Ovary (tissue), 9 donors: ENCODE results near the gene DOCK1. TPM values are rescaled to one million over a fixed set of nuclear protein-coding genes. Genes with fewer than 3 reads are reported as not detected.

Experiments
- DNase-seq, 5 donors: peaks; one replicate each; pipeline ENCODE4 v3.0.0-alpha.2; 2019 to 2020
- H3K27ac ChIP-seq, 2 donors: fragments of 200-600 bp; one replicate each; pipeline versions ENCODE4 v1.5.1 to v1.8.0; 2019 to 2022
- H3K27me3 ChIP-seq: fragments of 200-600 bp; one replicate; pipeline ENCODE4 v1.8.0; 2022
- H3K36me3 ChIP-seq: fragments of 200-600 bp; sonication (generic); one replicate; pipeline ENCODE4 v1.5.1; 2019
- H3K4me1 ChIP-seq: one replicate; pipeline ENCODE4 v1.8.1; 2013; ENCODE audit warnings: mild to moderate bottlenecking, moderate library complexity; ENCODE audit not compliant: insufficient read depth
- H3K4me3 ChIP-seq: fragments of 200-600 bp; sonication (generic); one replicate; pipeline ENCODE4 v1.5.1; 2017
- H3K9me3 ChIP-seq, 2 donors: fragments of 200-600 bp in 1 of 2; sonication (generic) in 1 of 2; one replicate each; pipeline versions ENCODE4 v1.5.1 to v1.8.1; 2013 to 2019; ENCODE audit warnings: mild to moderate bottlenecking in 1 of 2, moderate library complexity in 1 of 2
- CTCF ChIP-seq, 3 donors: fragments of 450-650 bp in 2 of 3; fragments of 200-600 bp in 1 of 3; IDR thresholded peaks; one replicate each; pipeline versions ENCODE4 v1.5.1 to v1.8.0; 2016 to 2022; ENCODE audit warnings: antibody characterized with exemption in 3 of 3, mild to moderate bottlenecking in 1 of 3
- EP300 ChIP-seq: sonication (generic); formaldehyde crosslinking; IDR thresholded peaks from one replicate; pipeline ENCODE4 v1.6.1; 2017; ENCODE audit warnings: antibody characterized with exemption
- POLR2A ChIP-seq: fragments of 450-650 bp; IDR thresholded peaks from one replicate; pipeline ENCODE4 v1.6.1; 2017; ENCODE audit warnings: antibody characterized with exemption, mild to moderate bottlenecking, moderate library complexity
- WGBS, 3 donors: extraction: QIAGEN DNeasy Blood & Tissue Kit in 1 of 3; methylation state at CpG; one replicate each; pipeline versions ENCODE4 v1.1.5 to v1.1.7; 2013 to 2017; 5-methylcytosine and 5-hydroxymethylcytosine counted together
- intact Hi-C, 4 donors: fragments of 100-400 bp; cut with DNase I; formaldehyde crosslinking; loops; one replicate each; pipeline versions ENCODE4 v1.11.0 to v1.15.1; 2022 to 2023
- polyA plus RNA-seq, 2 donors: library from polyadenylated mRNA; stranded (reverse); fragments of 200-250 nt in 1 of 2; fragments of 350-450 nt in 1 of 2; fragmentation: Illumina TruSeq in 1 of 2; extraction: RNeasy Lipid Tissue Mini Kit (QIAGEN cat#74804) in 1 of 2; gene quantifications; one replicate each; pipeline ENCODE4 v1.2.3, GENCODE V29; 2013 to 2014
- total RNA-seq, 7 donors: library from RNA; depleted of rRNA in 2 of 7; stranded (reverse); fragments of >200 nt in 2 of 7; fragmentation: NEBNext Ultra II Directional in 3 of 7; extraction: Animal tissue kit (Norgen Biotek cat#: 25700) in 3 of 7; gene quantifications; one replicate each; pipeline versions ENCODE4 v1.1.0 to v1.2.4, GENCODE V29; 2016 to 2023
- donor health status: DM: no; HTN: no; CAD: no; lungs with moderate emphysema.
- donor health status: DM: no; HTN: no; CAD: no.
- donor health status: Bipolar disorder and iron deficiency.
- donor health status: DM: yes; HTN: yes; CAD: no.
- donor health status: DM: no; HTN: no; CAD: no.
- donor health status: DM: yes; HTN: yes; CAD: no.

DOCK1 gene
- total and polyA plus RNA-seq, 9 donors = 24.7 to 68.3 (median 51.1) TPM

DNA sequence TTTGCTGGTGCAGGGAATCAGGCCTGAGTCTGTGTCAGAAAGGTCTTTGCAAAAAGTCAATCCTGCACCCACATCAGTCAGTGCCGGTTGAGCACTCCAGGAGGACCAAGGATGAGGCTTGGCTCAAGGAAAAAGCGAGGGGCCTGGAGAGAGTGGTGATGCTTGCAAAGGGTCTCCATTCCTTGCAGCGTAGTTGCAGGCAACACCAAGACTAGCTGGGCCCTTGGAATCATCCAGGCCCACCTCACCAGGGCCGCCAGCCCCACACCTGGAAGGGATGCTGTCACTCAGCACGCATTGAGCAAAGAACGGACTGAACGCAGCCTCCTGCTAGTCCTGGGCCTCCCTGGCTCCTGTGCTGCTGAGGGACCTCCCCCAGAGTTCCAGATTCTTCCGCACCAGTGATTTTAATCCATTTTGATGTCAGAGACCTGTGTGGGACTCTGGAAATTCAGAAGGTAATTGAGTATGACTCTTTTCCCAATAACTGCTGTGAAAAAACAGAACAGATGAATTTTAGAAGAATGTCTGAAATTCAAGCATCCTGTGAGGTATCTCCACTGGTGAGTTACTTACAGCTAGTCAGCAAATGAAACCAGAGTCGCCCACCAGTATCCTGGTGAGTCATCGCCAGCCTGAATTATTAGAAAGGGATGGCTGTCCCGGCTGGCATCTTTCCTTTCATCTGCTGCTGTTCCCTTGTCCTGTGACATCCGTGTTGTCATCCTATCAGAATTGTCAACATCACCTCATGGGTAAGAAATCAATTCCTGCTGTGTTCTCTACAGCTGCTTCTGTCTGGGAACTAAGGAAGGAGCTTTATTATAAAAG lies 493.1 kb downstream of the DOCK1 start:
- H3K27ac ChIP-seq = no peak overlapping the region
- 84 to 88% (median 88%) methylated on average over 12 of the region's 12 CpGs for WGBS, 3 donors
- peaks cover 13% of the 10 kb centered on the region for H3K4me1 ChIP-seq
- TF ChIP-seq CTCF (IDR thresholded peaks at IDR 0.05) = no peak
- TF ChIP-seq EP300 = no peak
- no peak for TF ChIP-seq POLR2A
- DNase-seq = peak in 1 of 5 donors; percentile 11
- H3K4me3 ChIP-seq = no peak overlapping the region
- no peaks in the 10 kb centered on the region for H3K9me3 ChIP-seq
- no peaks in the 10 kb centered on the region for H3K27me3 ChIP-seq
- intact Hi-C loops = no loop called here
- H3K36me3 ChIP-seq = no peaks in the 10 kb centered on the region

- 87 to 95% (median 91%) methylated on average over 10 of the region's 10 CpGs for WGBS, 3 donors
- intact Hi-C loops = no loop called here
Observed at GRCh38 chr10:127398971-127399365, 493.7 kb downstream of the DOCK1 start.

GRCh38 chr10:127399668-127400067 lies 494.4 kb downstream of the DOCK1 start:
- no peak overlapping the region for H3K4me3 ChIP-seq
- no peaks in the 10 kb centered on the region for H3K9me3 ChIP-seq
- peaks cover 16% of the 10 kb centered on the region for H3K4me1 ChIP-seq
- H3K27me3 ChIP-seq = no peaks in the 10 kb centered on the region
- H3K27ac ChIP-seq = no peak overlapping the region
- H3K36me3 ChIP-seq = no peaks in the 10 kb centered on the region
- DNase-seq = no peak
- intact Hi-C loops = no loop called here
- 28 to 42% (median 39%) methylated on average over 5 of the region's 5 CpGs for WGBS, 3 donors
- TF ChIP-seq CTCF (IDR thresholded peaks at IDR 0.05) (no peak), EP300 (no peak), POLR2A (no peak)

More at GRCh38 chr10:127398971-127399365, 493.7 kb downstream of the DOCK1 start:
- no peaks in the 10 kb centered on the region for H3K36me3 ChIP-seq
- H3K9me3 ChIP-seq = no peaks in the 10 kb centered on the region
- H3K4me1 ChIP-seq = peaks cover 16% of the 10 kb centered on the region
- no peak for TF ChIP-seq CTCF (IDR thresholded peaks at IDR 0.05)
- TF ChIP-seq EP300 = no peak
- no peak for TF ChIP-seq POLR2A
- no peak overlapping the region for H3K4me3 ChIP-seq
- no peak for DNase-seq
- H3K27ac ChIP-seq = no peak overlapping the region
- H3K27me3 ChIP-seq = no peaks in the 10 kb centered on the region

GRCh38 chr10:127400216-127400615 lies 495.0 kb downstream of the DOCK1 start:
- H3K4me1 ChIP-seq = peaks cover 16% of the 10 kb centered on the region
- H3K9me3 ChIP-seq = no peaks in the 10 kb centered on the region
- no peak overlapping the region for H3K4me3 ChIP-seq
- intact Hi-C loops = no loop called here
- no peak overlapping the region for H3K27ac ChIP-seq
- 41 to 64% (median 50%) methylated on average over 4 of the region's 4 CpGs for WGBS, 3 donors
- peak in 2 of 5 donors; percentile 61 to 65 for DNase-seq
- TF ChIP-seq CTCF (IDR thresholded peaks at IDR 0.05) (no peak), POLR2A (no peak), EP300 (no peak)
- no peaks in the 10 kb centered on the region for H3K27me3 ChIP-seq
- H3K36me3 ChIP-seq = no peaks in the 10 kb centered on the region
